Measurements from ENCODE around the gene ANKS3. TPM values are rescaled to one million over a fixed set of nuclear protein-coding genes. Genes with fewer than 3 reads are reported as not detected.

The ANKS3 gene
- total RNA-seq, 1 experiment from 2014 or later, result 26.6 TPM

GRCh38 chr16:4772351-4772750 is 38.3 kb upstream of the ANKS3 start:
- in situ Hi-C loops (cut with HindIII; ENCODE audit: low pct_unique_long_range_greater_than_20kb, low sequenced_read_pairs) (no loop called here), intact Hi-C loops (cut with micrococcal nuclease; ENCODE audit: unreplicated experiment) (no loop called here)
- TF ChIP-seq REST (IDR thresholded peaks at IDR 0.05; ENCODE audit: insufficient read depth in 1 of 2, low read depth in 2 of 2, low read length in 1 of 2) (no peak), CTCF (IDR thresholded peaks at IDR 0.05) (no peak), TCF7L2 (IDR thresholded peaks at IDR 0.05; ENCODE audit: low read depth, low read length) (no peak), POLR2AphosphoS5 (IDR thresholded peaks at IDR 0.05; ENCODE audit: low read depth, low read length) (no peak), SIN3A (IDR thresholded peaks at IDR 0.05; ENCODE audit: borderline replicate concordance, insufficient read depth, low read depth, low read length) (no peak)
- Histone ChIP-seq H3K27me3 (ENCODE audit: control insufficient read depth, insufficient read depth, low read length) (no peaks in the 10 kb centered on the region), H3K4me3 (ENCODE audit: low read depth in 2 of 2, low read length in 2 of 2) (no peak overlapping the region), H3K9me3 (ENCODE audit: control insufficient read depth, insufficient read depth, low read depth, low read length) (no peaks in the 10 kb centered on the region), H3K4me1 (ENCODE audit: control insufficient read depth, insufficient read depth, low read length) (peaks cover 10% of the 10 kb centered on the region), H3K36me3 (ENCODE audit: control insufficient read depth, insufficient read depth, low read length) (no peaks in the 10 kb centered on the region), H3K27ac (ENCODE audit: low read length) (no peak overlapping the region)
- ATAC-seq (no peak), DNase-seq (ENCODE audit: low read depth, low spot score) (no peak)
- POLR2A ChIA-PET, result no interaction called here
- BruUV-seq (replicated peaks), result no TSS peak
- CTCF ChIA-PET, result interaction anchor here (0.6 to 0.7 kb wide), 3 partner anchors 16 to 140 kb away, joined by 3 to 4 read pairs (median 3); no protein-coding TSS in a partner anchor

- DNase-seq (ENCODE audit: low read depth, low spot score) (no peak), ATAC-seq (no peak)
- ChIA-PET CTCF (no interaction called here), POLR2A (no interaction called here)
- Histone ChIP-seq H3K9me3 (ENCODE audit: control insufficient read depth, insufficient read depth, low read depth, low read length) (no peaks in the 10 kb centered on the region), H3K27me3 (ENCODE audit: control insufficient read depth, insufficient read depth, low read length) (no peaks in the 10 kb centered on the region), H3K27ac (ENCODE audit: low read length) (no peak overlapping the region), H3K4me1 (ENCODE audit: control insufficient read depth, insufficient read depth, low read length) (peaks cover 10% of the 10 kb centered on the region), H3K4me3 (ENCODE audit: low read depth in 2 of 2, low read length in 2 of 2) (no peak overlapping the region), H3K36me3 (ENCODE audit: control insufficient read depth, insufficient read depth, low read length) (no peaks in the 10 kb centered on the region)
- no TSS peak for BruUV-seq (replicated peaks)
- TF ChIP-seq CTCF (IDR thresholded peaks at IDR 0.05) (no peak), REST (IDR thresholded peaks at IDR 0.05; ENCODE audit: insufficient read depth in 1 of 2, low read depth in 2 of 2, low read length in 1 of 2) (no peak)
- intact Hi-C loops (cut with micrococcal nuclease; ENCODE audit: unreplicated experiment), result no loop called here
- in situ Hi-C loops (cut with HindIII; ENCODE audit: low pct_unique_long_range_greater_than_20kb, low sequenced_read_pairs), result no loop called here
Measured at GRCh38 chr16:4771646-4772045, 37.6 kb upstream of the ANKS3 start.

All from Panc1 (cell line).